ENCODE data around the gene ERF. TPM values are rescaled to one million over a fixed set of nuclear protein-coding genes. Genes with fewer than 3 reads are reported as not detected.

The ERF gene
- total RNA-seq (2014; rRNA removed): 17.0 and 40.2 TPM in 2 replicates
- Bru-seq, nascent RNA: percentile 62 among the genes with signal in this experiment
- BruChase-seq, experiment 1, labeled RNA remaining after a 6-hour chase: percentile 95 among the genes with signal in this experiment
- BruChase-seq, experiment 2, labeled RNA remaining after a 2-hour chase: percentile 93 among the genes with signal in this experiment
- long read RNA-seq, partial matches to known transcripts: 0 of 3 reads
- long read RNA-seq, other reads (novel, unspliced or antisense): 3 of 3 reads

DNA sequence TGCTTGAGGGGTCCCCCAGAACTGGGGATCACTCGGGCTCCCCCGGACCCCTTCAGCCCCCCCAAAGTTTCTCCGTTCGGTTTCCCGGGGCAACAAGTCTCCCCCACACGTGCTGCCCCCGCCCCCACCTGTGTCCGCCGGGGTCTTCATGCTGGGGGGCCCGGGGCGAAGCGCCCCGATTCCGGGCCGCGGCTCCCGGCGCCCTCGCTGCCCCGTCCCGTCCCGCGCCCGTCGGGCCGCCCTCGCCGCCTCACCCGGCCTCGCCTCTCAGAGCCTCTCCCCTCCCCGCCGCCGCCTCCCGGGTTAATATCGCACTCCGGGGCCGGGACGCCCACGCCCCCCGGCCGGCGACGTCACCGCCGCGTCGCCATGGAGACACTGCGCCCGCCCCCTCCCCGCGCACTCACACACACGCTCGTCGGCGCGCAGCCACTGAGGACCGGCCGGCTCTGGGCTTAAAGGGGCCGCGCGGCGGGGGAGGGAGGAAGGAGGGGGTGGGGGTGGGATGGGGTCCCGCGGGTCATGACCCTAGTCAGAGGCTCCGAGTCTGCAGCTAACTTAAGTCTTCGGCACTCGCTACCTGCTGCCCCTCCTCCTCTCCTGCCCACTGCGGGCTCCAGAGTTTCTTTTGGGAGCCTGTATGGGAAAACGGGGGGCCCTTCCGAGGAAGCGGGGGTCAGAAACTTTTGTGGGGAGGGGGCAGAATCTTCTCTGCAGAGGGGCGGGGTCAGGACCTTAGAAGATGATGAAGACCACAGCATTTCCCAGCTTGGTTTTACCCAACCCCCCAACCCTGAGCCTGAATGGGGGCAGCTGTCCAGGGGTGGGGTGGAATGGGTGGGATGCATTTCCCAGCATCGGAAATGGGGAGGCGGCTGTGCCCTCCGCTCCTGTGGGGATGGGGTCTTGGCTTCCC lies at the start of gene ERF:
Gene ERF (minus strand): TSS at position 279 of the 916 bp plus-strand sequence. CDS start 129 bp downstream, at position 150.
- intact Hi-C loops (cut with micrococcal nuclease): no loop called here
- no peak for TF ChIP-seq EZH2phosphoT487 (IDR thresholded peaks at IDR 0.05; ENCODE audit: borderline replicate concordance, low read length)
- TF ChIP-seq EZH2 (IDR thresholded peaks at IDR 0.05; ENCODE audit: low read length, unreplicated experiment): no peak
- TF ChIP-seq, protein P1, sequence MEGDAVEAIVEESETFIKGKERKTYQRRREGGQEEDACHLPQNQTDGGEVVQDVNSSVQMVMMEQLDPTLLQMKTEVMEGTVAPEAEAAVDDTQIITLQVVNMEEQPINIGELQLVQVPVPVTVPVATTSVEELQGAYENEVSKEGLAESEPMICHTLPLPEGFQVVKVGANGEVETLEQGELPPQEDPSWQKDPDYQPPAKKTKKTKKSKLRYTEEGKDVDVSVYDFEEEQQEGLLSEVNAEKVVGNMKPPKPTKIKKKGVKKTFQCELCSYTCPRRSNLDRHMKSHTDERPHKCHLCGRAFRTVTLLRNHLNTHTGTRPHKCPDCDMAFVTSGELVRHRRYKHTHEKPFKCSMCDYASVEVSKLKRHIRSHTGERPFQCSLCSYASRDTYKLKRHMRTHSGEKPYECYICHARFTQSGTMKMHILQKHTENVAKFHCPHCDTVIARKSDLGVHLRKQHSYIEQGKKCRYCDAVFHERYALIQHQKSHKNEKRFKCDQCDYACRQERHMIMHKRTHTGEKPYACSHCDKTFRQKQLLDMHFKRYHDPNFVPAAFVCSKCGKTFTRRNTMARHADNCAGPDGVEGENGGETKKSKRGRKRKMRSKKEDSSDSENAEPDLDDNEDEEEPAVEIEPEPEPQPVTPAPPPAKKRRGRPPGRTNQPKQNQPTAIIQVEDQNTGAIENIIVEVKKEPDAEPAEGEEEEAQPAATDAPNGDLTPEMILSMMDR (conservative IDR thresholded peaks at IDR 0.05; ENCODE audit: low read depth, low read length): no peak
- Histone ChIP-seq H3K27ac (ENCODE audit: low read length) (peak within 1 kb of the TSS; percentile 41), H3K9me3 (ENCODE audit: low read length) (no peaks in the 10 kb centered on the region), H3K27me3 (ENCODE audit: low read length) (no peaks in the 10 kb centered on the region), H3K4me1 (ENCODE audit: insufficient read depth, low read length) (peaks cover 10% of the 10 kb centered on the region), H3K4me2 (ENCODE audit: low read length) (peak within 1 kb of the TSS; percentile 97), H4K20me1 (ENCODE audit: low read length) (no peaks in the 10 kb centered on the region), H2AFZ (ENCODE audit: low read length) (peak within 1 kb of the TSS; percentile 81), H3K4me3 (ENCODE audit: low read length) (peak within 1 kb of the TSS; percentile 90), H3K9me2 (replicated peaks; ENCODE audit: low read length) (no peaks in the 10 kb centered on the region), H3K79me2 (ENCODE audit: low read length) (peaks cover 38% of the 10 kb centered on the region), H3K36me3 (ENCODE audit: low read depth, low read length) (no peaks in the 10 kb centered on the region), H3F3A (ENCODE audit: low read length, unreplicated experiment) (no peaks in the 10 kb centered on the region), H3K9ac (ENCODE audit: low read length) (peak within 1 kb of the TSS; percentile 88)
- DNase-seq (peak; percentile 81), ATAC-seq (peak; percentile 75)
- ChIA-PET POLR2A (ENCODE audit: unreplicated experiment) (no interaction called here), CTCF (no interaction called here)
- BruUV-seq (replicated peaks): no TSS peak

DNA sequence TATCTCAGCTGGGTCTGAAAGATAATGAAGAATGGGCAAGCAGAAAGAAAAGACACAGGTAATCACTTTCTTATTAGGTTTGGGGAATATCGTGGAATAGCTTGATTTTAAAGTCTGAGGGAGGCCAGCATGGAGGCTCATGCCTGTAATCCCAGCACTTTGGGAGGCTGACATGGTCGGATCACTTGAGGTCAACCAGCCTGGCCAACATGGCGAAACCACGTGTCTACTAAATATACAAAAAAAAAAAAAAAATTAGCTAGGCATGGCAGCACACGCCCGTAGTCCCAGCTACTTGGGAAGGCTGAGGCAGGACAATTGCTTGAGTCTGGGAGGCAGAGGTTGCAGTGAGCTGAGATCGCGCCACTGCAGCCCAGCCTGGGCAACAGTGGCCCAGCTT lies 48.9 kb upstream of the ERF start:
- no peak overlapping the region for H3K27ac ChIP-seq (ENCODE audit: low read length)

More for the DNA sequence above, 48.9 kb upstream of the ERF start:
- intact Hi-C loops (cut with micrococcal nuclease): no loop called here
- ChIA-PET CTCF (no interaction called here), POLR2A (ENCODE audit: unreplicated experiment) (no interaction called here)
- no peak overlapping the region for H3K4me3 ChIP-seq (ENCODE audit: low read length)
- no peaks in the 10 kb centered on the region for H3K27me3 ChIP-seq (ENCODE audit: low read length)
- TF ChIP-seq EZH2phosphoT487 (IDR thresholded peaks at IDR 0.05; ENCODE audit: borderline replicate concordance, low read length) (no peak), EZH2 (IDR thresholded peaks at IDR 0.05; ENCODE audit: low read length, unreplicated experiment) (no peak)
- TF ChIP-seq, protein P1 (conservative IDR thresholded peaks at IDR 0.05; ENCODE audit: low read depth, low read length): no peak
- H2AFZ ChIP-seq (ENCODE audit: low read length): no peak overlapping the region
- no peaks in the 10 kb centered on the region for H3K79me2 ChIP-seq (ENCODE audit: low read length)
- no peak overlapping the region for H3K9ac ChIP-seq (ENCODE audit: low read length)
- no peaks in the 10 kb centered on the region for H3K9me3 ChIP-seq (ENCODE audit: low read length)
- H4K20me1 ChIP-seq (ENCODE audit: low read length): no peaks in the 10 kb centered on the region
- no TSS peak for BruUV-seq (replicated peaks)
- DNase-seq (no peak), ATAC-seq (no peak)
- no peak overlapping the region for H3K4me2 ChIP-seq (ENCODE audit: low read length)
- no peaks in the 10 kb centered on the region for H3K36me3 ChIP-seq (ENCODE audit: low read depth, low read length)
- no peaks in the 10 kb centered on the region for H3K9me2 ChIP-seq (replicated peaks; ENCODE audit: low read length)
- H3F3A ChIP-seq (ENCODE audit: low read length, unreplicated experiment): no peaks in the 10 kb centered on the region
- no peaks in the 10 kb centered on the region for H3K4me1 ChIP-seq (ENCODE audit: insufficient read depth, low read length)

Measured in PC-3 (cell line).